Activated naive CD4-positive, alpha-beta T cell treated with anti-CD3 and anti-CD28 coated beads, Interleukin-2, amount 10 ng/mL, durations not matched to agents 5 hours and 36 hours (primary cell): ENCODE data around the gene L2HGDH. TPM values are rescaled to one million over a fixed set of nuclear protein-coding genes. Genes with fewer than 3 reads are reported as not detected.

Experiments
- microRNA-seq: library from miRNA; unstranded; fragments of <30 nt; microRNA quantifications from one replicate; pipeline ENCODE4 v1.2.0, GENCODE V29; 2022; ENCODE audit warnings: borderline microRNAs expressed, borderline replicate concordance
- total RNA-seq, 2 experiments: library from RNA; stranded (reverse); gene quantifications; one replicate each; pipeline ENCODE4 v1.2.3, GENCODE V29; 2021

The L2HGDH gene
- total RNA-seq, result 1 to 10 TPM; 7.0 to 9.5 TPM

GRCh38 chr14:50311972-50312733 lies at the start of gene L2HGDH, which contains the start of gene DMAC2L:
Gene L2HGDH (minus strand): TSS chr14:50312229. CDS start chr14:50312150, 79 bp downstream.
Gene DMAC2L (plus strand): TSS chr14:50312324. CDS start chr14:50321488, 9,164 bp downstream.

GRCh38 chr14:50231475-50232275 lies 80.4 kb downstream of the L2HGDH start, which contains the start of gene SOS2:
Gene SOS2 (minus strand): TSS chr14:50231578. CDS start chr14:50231283, 295 bp downstream.

Small RNAs within 50 kb of the gene (microRNA-seq; reads per million reads assigned to microRNA genes)
- not detected for gene MIR4504

Other genes starting within 250 kb of the L2HGDH start
- gene VCPKMT, start 195.7 kb downstream of the L2HGDH start, total RNA-seq, result 10 to 100 TPM in 1 of 2 experiments, 1 to 10 TPM in 1; 9.7 to 10.8 TPM
- 10 to 100 TPM; 24.2 to 26.3 TPM for gene SOS2, start 80.7 kb downstream of the L2HGDH start, total RNA-seq
- gene DMAC2L, start 95 bp upstream of the L2HGDH start, total RNA-seq, result 10 to 100 TPM; 19.9 to 20.4 TPM
- gene CDKL1, start 84.7 kb upstream of the L2HGDH start, total RNA-seq, result 10 to 100 TPM; 10.5 to 14.7 TPM
- 10 to 100 TPM; 24.1 to 24.7 TPM for gene MAP4K5, start 220.3 kb upstream of the L2HGDH start, total RNA-seq
- 1 to 10 TPM in 1 of 2 experiments, under 1 TPM in 1; 0.24 to 1.2 TPM for gene ATL1, start 247.9 kb upstream of the L2HGDH start, total RNA-seq